Measurements from ENCODE around the gene TANC1. TPM values are rescaled to one million over a fixed set of nuclear protein-coding genes. Genes with fewer than 3 reads are reported as not detected.
"Not testable (repeated sequence)": the region's sequence is repeated elsewhere in the genome, so short reads cannot be mapped to it uniquely, and the experiment has no call there.

Gene TANC1
- total and polyA plus RNA-seq, 7 donors = 3.6 to 74.5 (median 47.0) TPM

DNA sequence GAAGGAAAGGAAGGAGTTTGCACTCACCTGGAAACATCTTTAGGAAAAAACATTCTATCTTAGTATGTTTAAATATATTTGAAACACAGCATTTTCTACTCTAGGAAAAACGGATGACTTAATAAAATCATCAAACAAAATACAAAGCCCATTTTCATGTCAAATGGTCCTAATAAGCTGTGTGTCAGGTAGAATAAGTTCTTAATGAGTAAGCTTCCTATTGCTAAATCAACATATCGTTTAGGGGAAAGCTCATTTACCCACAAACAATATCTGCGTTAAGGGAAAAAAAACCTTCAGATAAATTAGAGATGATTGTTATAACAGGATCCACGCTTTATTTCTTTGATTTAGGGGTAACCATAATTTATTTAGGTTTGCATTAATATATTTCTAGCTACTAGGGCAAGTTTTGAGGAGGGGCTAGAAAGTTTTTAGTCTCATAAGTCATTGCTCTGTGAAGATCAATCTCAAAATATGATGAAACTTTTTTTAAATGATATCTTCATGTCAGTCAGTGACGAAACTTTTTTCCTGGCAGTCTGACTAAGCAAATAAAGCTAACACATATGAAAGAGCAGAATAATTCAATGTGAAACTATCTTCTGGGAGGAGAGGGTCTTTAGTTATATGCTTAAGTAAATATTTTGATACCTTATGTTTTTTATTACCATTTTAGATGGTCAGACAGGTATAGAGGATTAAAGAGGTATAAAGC lies 170.9 kb downstream of the TANC1 start:
- no peak for DNase-seq
- Histone ChIP-seq H3K27ac (peak overlapping the region in 2 of 4 donors; percentile 79 to 84), H3K4me1 (peaks cover 0 to 49% (median 47%) of the 10 kb centered on the region in 4 donors), H3K27me3 (no peaks in the 10 kb centered on the region), H3K9me3 (no peaks in the 10 kb centered on the region), H3K36me3 (no peaks in the 10 kb centered on the region), H3K4me3 (no peak overlapping the region)
- TF ChIP-seq POLR2AphosphoS5 (IDR thresholded peaks at IDR 0.05) (no peak), POLR2A (IDR thresholded peaks at IDR 0.05) (no peak), EP300 (IDR thresholded peaks at IDR 0.05) (no peak)
- TF ChIP-seq, protein P1, sequence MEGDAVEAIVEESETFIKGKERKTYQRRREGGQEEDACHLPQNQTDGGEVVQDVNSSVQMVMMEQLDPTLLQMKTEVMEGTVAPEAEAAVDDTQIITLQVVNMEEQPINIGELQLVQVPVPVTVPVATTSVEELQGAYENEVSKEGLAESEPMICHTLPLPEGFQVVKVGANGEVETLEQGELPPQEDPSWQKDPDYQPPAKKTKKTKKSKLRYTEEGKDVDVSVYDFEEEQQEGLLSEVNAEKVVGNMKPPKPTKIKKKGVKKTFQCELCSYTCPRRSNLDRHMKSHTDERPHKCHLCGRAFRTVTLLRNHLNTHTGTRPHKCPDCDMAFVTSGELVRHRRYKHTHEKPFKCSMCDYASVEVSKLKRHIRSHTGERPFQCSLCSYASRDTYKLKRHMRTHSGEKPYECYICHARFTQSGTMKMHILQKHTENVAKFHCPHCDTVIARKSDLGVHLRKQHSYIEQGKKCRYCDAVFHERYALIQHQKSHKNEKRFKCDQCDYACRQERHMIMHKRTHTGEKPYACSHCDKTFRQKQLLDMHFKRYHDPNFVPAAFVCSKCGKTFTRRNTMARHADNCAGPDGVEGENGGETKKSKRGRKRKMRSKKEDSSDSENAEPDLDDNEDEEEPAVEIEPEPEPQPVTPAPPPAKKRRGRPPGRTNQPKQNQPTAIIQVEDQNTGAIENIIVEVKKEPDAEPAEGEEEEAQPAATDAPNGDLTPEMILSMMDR (IDR thresholded peaks at IDR 0.05) = no peak
- intact Hi-C loops (cut with DNase I) = loop anchor here (10.0 kb wide), 1 partner anchor 465 kb away; no protein-coding TSS in a partner anchor
- 84 to 85% methylated on average over 5 of the region's 5 CpGs for WGBS, 2 donors

DNA sequence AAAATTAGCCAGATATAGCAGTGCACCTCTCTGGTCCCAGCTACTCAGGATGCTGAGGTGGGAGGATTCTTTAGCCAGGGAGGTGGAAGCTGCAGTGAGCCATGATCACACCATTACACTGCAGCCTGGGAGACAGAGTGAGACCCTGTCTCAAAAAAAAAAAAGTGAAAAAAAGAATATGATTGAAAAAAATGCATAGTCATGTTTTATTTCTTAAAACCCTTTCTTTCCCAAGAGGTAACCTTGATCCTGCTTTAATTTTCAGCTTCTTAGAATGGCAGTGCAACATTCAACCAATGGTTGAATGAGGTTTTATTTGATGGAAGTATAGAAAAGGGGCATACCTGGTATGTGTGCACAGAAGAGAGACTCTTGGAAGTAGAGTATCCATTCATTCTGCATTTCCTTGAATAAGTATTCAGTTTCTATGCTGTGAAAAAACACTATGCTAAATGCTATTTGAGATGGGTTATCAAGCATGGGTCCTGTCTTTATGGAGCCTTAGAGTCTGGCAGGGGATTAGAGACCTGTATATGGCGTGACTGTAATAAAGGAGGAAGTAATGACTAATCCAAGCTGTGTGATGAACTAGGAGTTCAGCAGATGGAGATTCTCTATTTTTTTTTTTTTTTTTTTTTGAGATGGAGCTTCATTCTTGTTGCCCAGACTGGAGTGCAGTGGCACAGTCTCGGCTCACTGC lies 171.8 kb downstream of the TANC1 start:
- Histone ChIP-seq H3K4me3 (no peak overlapping the region), H3K27me3 (no peaks in the 10 kb centered on the region), H3K9me3 (no peaks in the 10 kb centered on the region), H3K36me3 (no peaks in the 10 kb centered on the region), H3K4me1 (peaks cover 0 to 43% (median 41%) of the 10 kb centered on the region in 4 donors), H3K27ac (peak overlapping the region in 1 of 4 donors; percentile 79)
- TF ChIP-seq EP300 (IDR thresholded peaks at IDR 0.05) = no peak
- TF ChIP-seq POLR2AphosphoS5 (IDR thresholded peaks at IDR 0.05) = no peak
- no peak for TF ChIP-seq POLR2A (IDR thresholded peaks at IDR 0.05)
- TF ChIP-seq, protein P1 (IDR thresholded peaks at IDR 0.05) = no peak
- intact Hi-C loops (cut with DNase I) = no loop called here
- no peak for DNase-seq
- WGBS, 2 donors = 53 to 75% methylated on average over 2 of the region's 2 CpGs

DNA sequence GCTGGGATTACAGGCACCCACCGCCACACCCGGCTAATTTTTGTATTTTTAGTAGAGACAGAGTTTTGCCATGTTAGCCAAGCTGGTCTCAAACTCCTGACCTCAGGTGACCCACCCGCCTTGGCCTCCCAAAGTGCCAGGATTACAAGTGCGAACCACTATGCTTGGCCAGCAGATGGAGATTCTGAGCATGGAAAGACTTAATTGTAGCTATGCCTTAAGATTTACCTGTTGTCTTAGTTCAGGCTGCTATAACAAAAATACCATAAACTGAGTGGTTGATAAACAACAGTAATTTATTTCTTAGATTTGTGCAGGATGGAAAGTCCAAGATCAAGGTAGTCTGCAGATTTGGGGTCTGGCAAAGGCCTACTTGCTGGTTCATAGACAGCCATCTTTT lies 172.4 kb downstream of the TANC1 start:
- H3K27me3 ChIP-seq; H3K36me3 ChIP-seq; H3K27ac ChIP-seq; intact Hi-C loops (cut with DNase I); DNase-seq; H3K9me3 ChIP-seq; H3K4me3 ChIP-seq: not testable (repeated sequence)
- WGBS, 2 donors = 94 to 95% methylated on average over 4 of the region's 4 CpGs
- peaks cover 0 to 37% (median 35%) of the 10 kb centered on the region in 4 donors for H3K4me1 ChIP-seq

DNA sequence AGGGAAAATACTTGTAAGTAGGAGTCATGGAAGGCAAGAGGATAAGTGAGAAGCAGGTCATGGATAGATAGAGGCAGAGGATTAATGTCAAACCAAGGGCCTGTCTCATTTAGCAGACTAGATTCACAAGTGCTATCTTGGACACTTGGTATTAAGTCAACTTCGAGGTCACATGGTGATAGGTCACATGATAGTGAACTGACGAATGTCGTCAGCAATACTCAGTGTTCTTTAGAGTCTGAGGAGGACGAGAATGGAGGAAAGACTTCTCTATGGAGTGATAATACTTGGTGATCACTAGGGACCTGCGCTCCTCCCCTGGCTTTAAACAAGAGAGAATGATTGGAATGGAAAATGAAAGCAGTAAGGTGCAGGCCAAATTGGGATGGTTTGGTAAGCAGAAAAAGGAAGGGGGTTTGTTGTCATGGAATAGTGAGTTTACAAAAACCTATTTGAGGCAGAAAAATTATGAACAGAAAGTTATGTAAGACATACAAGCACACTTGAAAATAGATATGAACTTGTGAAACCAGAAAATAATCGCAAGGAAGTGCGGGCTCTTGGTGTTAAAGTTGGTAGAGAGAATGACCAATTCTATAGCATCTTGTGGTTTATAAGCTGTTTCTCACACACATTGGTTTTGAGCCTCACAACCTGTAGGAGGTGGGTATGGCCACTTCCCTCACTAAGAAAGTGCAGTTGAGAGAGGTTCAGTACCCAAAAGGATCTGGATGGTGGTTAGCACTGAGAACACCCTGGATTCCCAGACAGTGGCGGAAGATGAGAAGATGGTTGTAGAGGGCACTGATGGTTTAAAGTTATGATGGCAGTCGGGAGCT lies 176.6 kb downstream of the TANC1 start:
- H3K27me3 ChIP-seq = no peaks in the 10 kb centered on the region
- H3K4me1 ChIP-seq = peaks cover 0 to 22% (median 12%) of the 10 kb centered on the region in 4 donors
- WGBS, 2 donors = 89 to 93% methylated on average over 9 of the region's 9 CpGs
- H3K9me3 ChIP-seq = no peaks in the 10 kb centered on the region
- intact Hi-C loops (cut with DNase I) = no loop called here
- TF ChIP-seq POLR2A (IDR thresholded peaks at IDR 0.05) = no peak
- no peak for TF ChIP-seq POLR2AphosphoS5 (IDR thresholded peaks at IDR 0.05)
- TF ChIP-seq, protein P1 (IDR thresholded peaks at IDR 0.05) = no peak
- TF ChIP-seq EP300 (IDR thresholded peaks at IDR 0.05) = no peak
- no peak for DNase-seq
- H3K4me3 ChIP-seq = no peak overlapping the region
- H3K27ac ChIP-seq = no peak overlapping the region
- H3K36me3 ChIP-seq = no peaks in the 10 kb centered on the region

Data from sigmoid colon (tissue), 7 donors.